C4-2B (cell line): ENCODE results near the gene GRIK2.

ENCODE experiments used
- H3K27ac ChIP-seq: fragments of 450-650 bp; 2 replicates; pipeline ENCODE4 v1.5.1; 2017
- ZFX ChIP-seq: fragments of 450-650 bp; IDR thresholded peaks from 2 replicates; pipeline ENCODE4 v1.6.1; 2017
- TF ChIP-seq, protein P1 (sequence below): fragments of 450-650 bp; conservative IDR thresholded peaks from 2 replicates; pipeline ENCODE4 v1.5.1; 2017; ENCODE audit warnings: mild to moderate bottlenecking

GRIK2 gene

GRCh38 chr6:102114402-102114801 is 720.9 kb downstream of the GRIK2 start:
- TF ChIP-seq, protein P1, sequence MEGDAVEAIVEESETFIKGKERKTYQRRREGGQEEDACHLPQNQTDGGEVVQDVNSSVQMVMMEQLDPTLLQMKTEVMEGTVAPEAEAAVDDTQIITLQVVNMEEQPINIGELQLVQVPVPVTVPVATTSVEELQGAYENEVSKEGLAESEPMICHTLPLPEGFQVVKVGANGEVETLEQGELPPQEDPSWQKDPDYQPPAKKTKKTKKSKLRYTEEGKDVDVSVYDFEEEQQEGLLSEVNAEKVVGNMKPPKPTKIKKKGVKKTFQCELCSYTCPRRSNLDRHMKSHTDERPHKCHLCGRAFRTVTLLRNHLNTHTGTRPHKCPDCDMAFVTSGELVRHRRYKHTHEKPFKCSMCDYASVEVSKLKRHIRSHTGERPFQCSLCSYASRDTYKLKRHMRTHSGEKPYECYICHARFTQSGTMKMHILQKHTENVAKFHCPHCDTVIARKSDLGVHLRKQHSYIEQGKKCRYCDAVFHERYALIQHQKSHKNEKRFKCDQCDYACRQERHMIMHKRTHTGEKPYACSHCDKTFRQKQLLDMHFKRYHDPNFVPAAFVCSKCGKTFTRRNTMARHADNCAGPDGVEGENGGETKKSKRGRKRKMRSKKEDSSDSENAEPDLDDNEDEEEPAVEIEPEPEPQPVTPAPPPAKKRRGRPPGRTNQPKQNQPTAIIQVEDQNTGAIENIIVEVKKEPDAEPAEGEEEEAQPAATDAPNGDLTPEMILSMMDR: peak; percentile 43
- TF ChIP-seq ZFX: no peak
- H3K27ac ChIP-seq: no peak overlapping the region

DNA sequence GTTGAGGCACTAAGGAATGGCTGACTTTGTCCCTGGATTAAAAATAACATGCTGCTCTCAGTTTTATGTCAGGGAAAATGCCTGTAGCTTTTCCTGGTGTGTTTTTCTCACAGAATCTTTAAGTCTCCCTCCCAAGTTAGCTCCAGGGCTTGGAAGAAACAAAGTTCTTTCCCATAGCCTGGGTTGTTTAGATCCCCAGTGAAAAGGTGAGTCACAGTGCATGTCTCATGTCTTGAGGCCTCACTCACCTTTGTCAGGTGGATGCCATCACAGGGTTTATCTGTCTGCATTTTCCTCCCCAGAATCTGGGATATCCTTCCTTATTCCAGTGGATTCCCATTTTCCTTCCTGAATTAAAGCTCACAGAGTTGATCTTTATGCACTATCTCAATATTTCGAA is 722.4 kb downstream of the GRIK2 start:
- no peak overlapping the region for H3K27ac ChIP-seq
- no peak for TF ChIP-seq ZFX
- TF ChIP-seq, protein P1: no peak

GRCh38 chr6:102118034-102118433 is 724.5 kb downstream of the GRIK2 start:
- H3K27ac ChIP-seq: no peak overlapping the region
- TF ChIP-seq, protein P1: no peak
- TF ChIP-seq ZFX: no peak
